ENCODE measurements around the gene CHST5. TPM values are rescaled to one million over a fixed set of nuclear protein-coding genes. Genes with fewer than 3 reads are reported as not detected.

The CHST5 gene
- polyA plus RNA-seq, 1 of the 3 experiments (the other 2 are of a cell fraction) = 0.49 TPM

- H3K27ac ChIP-seq (ENCODE audit: low read depth in 2 of 2, low read length in 1 of 2) = no peak overlapping the region
- peaks cover 5% of the 10 kb centered on the region; the same call in 1 of the 2 replicates for H3K79me2 ChIP-seq (ENCODE audit: insufficient read depth)
- H3K4me2 ChIP-seq = no peak overlapping the region
- no peak for DNase-seq
- no peaks in the 10 kb centered on the region for H3K27me3 ChIP-seq (ENCODE audit: insufficient read depth)
- H3K9me2 ChIP-seq = no peaks in the 10 kb centered on the region
- POLR2A ChIA-PET = no interaction called here
- no peaks in the 10 kb centered on the region for H3K4me1 ChIP-seq (ENCODE audit: control insufficient read depth in 1 of 2, insufficient read depth in 2 of 2, low read depth in 1 of 2, low read length in 1 of 2)
- H4K20me1 ChIP-seq (ENCODE audit: insufficient read depth) = no peaks in the 10 kb centered on the region
- CTCF ChIA-PET = no interaction called here
- TF ChIP-seq SMC3 (IDR thresholded peaks at IDR 0.05; ENCODE audit: low read depth, low read length) = no peak
- TF ChIP-seq GABPA (IDR thresholded peaks at IDR 0.05; ENCODE audit: low read depth) = no peak
- no peak for TF ChIP-seq MEF2A (IDR thresholded peaks at IDR 0.05; ENCODE audit: borderline replicate concordance, low read depth)
- TF ChIP-seq GATA2 (CRISPR knock-in tag; IDR thresholded peaks at IDR 0.05) = no peak
- no peak for TF ChIP-seq RAD21 (IDR thresholded peaks at IDR 0.05; ENCODE audit: low read length)
- no peak for TF ChIP-seq FOSL2 (IDR thresholded peaks at IDR 0.05; ENCODE audit: borderline replicate concordance, low read depth)
- no peak for TF ChIP-seq REST (IDR thresholded peaks at IDR 0.05; ENCODE audit: low read depth, low read length)
- TF ChIP-seq RXRA (IDR thresholded peaks at IDR 0.05; ENCODE audit: borderline replicate concordance, low read depth) = no peak
- no peak for TF ChIP-seq JUND (IDR thresholded peaks at IDR 0.05)
- no peak for TF ChIP-seq NRF1 (IDR thresholded peaks at IDR 0.05; ENCODE audit: low read depth, low read length)
- TF ChIP-seq RCOR1 (IDR thresholded peaks at IDR 0.05; ENCODE audit: low read length) = no peak
- no peak for TF ChIP-seq PBX3 (IDR thresholded peaks at IDR 0.05)
- TF ChIP-seq TCF12 (IDR thresholded peaks at IDR 0.05) = no peak
- no peak overlapping the region for H3K4me3 ChIP-seq (ENCODE audit: low read depth in 2 of 2, low read length in 1 of 2)
- 82% methylated on average over 2 of the region's 2 CpGs for WGBS (ENCODE audit: low lambda C conversion rate)
- peaks cover 31 to 54% of the 10 kb centered on the region in 2 experiments for H3K36me3 ChIP-seq (replicated peaks in 1 of 2; ENCODE audit: control insufficient read depth in 1 of 2, insufficient read depth in 2 of 2, low read length in 1 of 2)
- no peaks in the 10 kb centered on the region for H3F3A ChIP-seq (replicated peaks; ENCODE audit: insufficient read depth)
- no peak overlapping the region for H3K9ac ChIP-seq
- no peaks in the 10 kb centered on the region for H3K9me3 ChIP-seq
- no peak overlapping the region for H2AFZ ChIP-seq (ENCODE audit: low read depth)
These were observed 42.8 kb upstream of the CHST5 start for GRCh38 chr16:75578725-75579124.

GRCh38 chr16:75578212-75578611 lies 42.3 kb upstream of the CHST5 start:
- Histone ChIP-seq H3K4me3 (ENCODE audit: low read depth in 2 of 2, low read length in 1 of 2) (no peak overlapping the region), H4K20me1 (ENCODE audit: insufficient read depth) (no peaks in the 10 kb centered on the region), H3K27ac (ENCODE audit: low read depth in 2 of 2, low read length in 1 of 2) (no peak overlapping the region), H3F3A (replicated peaks; ENCODE audit: insufficient read depth) (no peaks in the 10 kb centered on the region), H3K79me2 (ENCODE audit: insufficient read depth) (peaks cover 8% of the 10 kb centered on the region), H3K27me3 (ENCODE audit: insufficient read depth) (no peaks in the 10 kb centered on the region), H2AFZ (ENCODE audit: low read depth) (no peak overlapping the region), H3K4me2 (no peak overlapping the region), H3K36me3 (replicated peaks in 1 of 2; ENCODE audit: control insufficient read depth in 1 of 2, insufficient read depth in 2 of 2, low read length in 1 of 2) (peaks cover 31 to 59% of the 10 kb centered on the region in 2 experiments), H3K9me3 (no peaks in the 10 kb centered on the region), H3K9ac (no peak overlapping the region), H3K4me1 (ENCODE audit: control insufficient read depth in 1 of 2, insufficient read depth in 2 of 2, low read depth in 1 of 2, low read length in 1 of 2) (no peaks in the 10 kb centered on the region), H3K9me2 (no peaks in the 10 kb centered on the region)
- WGBS (ENCODE audit: low lambda C conversion rate) = 94% methylated on average over 7 of the region's 7 CpGs
- POLR2A ChIA-PET = no interaction called here
- CTCF ChIA-PET = no interaction called here
- TF ChIP-seq, protein P1, sequence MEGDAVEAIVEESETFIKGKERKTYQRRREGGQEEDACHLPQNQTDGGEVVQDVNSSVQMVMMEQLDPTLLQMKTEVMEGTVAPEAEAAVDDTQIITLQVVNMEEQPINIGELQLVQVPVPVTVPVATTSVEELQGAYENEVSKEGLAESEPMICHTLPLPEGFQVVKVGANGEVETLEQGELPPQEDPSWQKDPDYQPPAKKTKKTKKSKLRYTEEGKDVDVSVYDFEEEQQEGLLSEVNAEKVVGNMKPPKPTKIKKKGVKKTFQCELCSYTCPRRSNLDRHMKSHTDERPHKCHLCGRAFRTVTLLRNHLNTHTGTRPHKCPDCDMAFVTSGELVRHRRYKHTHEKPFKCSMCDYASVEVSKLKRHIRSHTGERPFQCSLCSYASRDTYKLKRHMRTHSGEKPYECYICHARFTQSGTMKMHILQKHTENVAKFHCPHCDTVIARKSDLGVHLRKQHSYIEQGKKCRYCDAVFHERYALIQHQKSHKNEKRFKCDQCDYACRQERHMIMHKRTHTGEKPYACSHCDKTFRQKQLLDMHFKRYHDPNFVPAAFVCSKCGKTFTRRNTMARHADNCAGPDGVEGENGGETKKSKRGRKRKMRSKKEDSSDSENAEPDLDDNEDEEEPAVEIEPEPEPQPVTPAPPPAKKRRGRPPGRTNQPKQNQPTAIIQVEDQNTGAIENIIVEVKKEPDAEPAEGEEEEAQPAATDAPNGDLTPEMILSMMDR (IDR thresholded peaks at IDR 0.05) = no peak
- TF ChIP-seq GATA2 (CRISPR knock-in tag; IDR thresholded peaks at IDR 0.05) (no peak), USF1 (IDR thresholded peaks at IDR 0.05; ENCODE audit: borderline replicate concordance, low read depth) (no peak), FOSL2 (IDR thresholded peaks at IDR 0.05; ENCODE audit: borderline replicate concordance, low read depth) (no peak), RXRA (IDR thresholded peaks at IDR 0.05; ENCODE audit: borderline replicate concordance, low read depth) (no peak)
- no peak for DNase-seq

All from SK-N-SH (cell line).